ENCODE results near the gene LGALS14.

Gene LGALS14

GRCh38 chr19:39754544-39754943 lies 50.3 kb downstream of the LGALS14 start:
- Histone ChIP-seq H3K36me3 (ENCODE audit: control insufficient read depth, insufficient read depth, low read length) (no peaks in the 10 kb centered on the region), H3K4me1 (ENCODE audit: control insufficient read depth, insufficient read depth, low read length) (no peaks in the 10 kb centered on the region), H3K4me3 (ENCODE audit: low read length) (no peak overlapping the region), H3K9ac (ENCODE audit: low read length) (no peak overlapping the region), H3K27me3 (ENCODE audit: control insufficient read depth, insufficient read depth, low read length) (peaks cover 4% of the 10 kb centered on the region), H3K9me3 (ENCODE audit: control insufficient read depth, low read length) (no peaks in the 10 kb centered on the region)

GRCh38 chr19:39754971-39755370 lies 50.7 kb downstream of the LGALS14 start:
- H3K9ac ChIP-seq (ENCODE audit: low read length), result no peak overlapping the region
- H3K27me3 ChIP-seq (ENCODE audit: control insufficient read depth, insufficient read depth, low read length), result peaks cover 4% of the 10 kb centered on the region
- no peaks in the 10 kb centered on the region for H3K36me3 ChIP-seq (ENCODE audit: control insufficient read depth, insufficient read depth, low read length)
- H3K4me1 ChIP-seq (ENCODE audit: control insufficient read depth, insufficient read depth, low read length), result no peaks in the 10 kb centered on the region
- no peak overlapping the region for H3K4me3 ChIP-seq (ENCODE audit: low read length)
- H3K9me3 ChIP-seq (ENCODE audit: control insufficient read depth, low read length), result no peaks in the 10 kb centered on the region
